Measurements from ENCODE around the gene MT1E.

- TF ChIP-seq ZNF692 (tag by site-specific recombination; IDR thresholded peaks at IDR 0.05) (no peak), CTCF (tag by site-specific recombination; IDR thresholded peaks at IDR 0.05) (no peak), ZBTB1 (tag by site-specific recombination; IDR thresholded peaks at IDR 0.05) (no peak), MZF1 (tag by site-specific recombination; IDR thresholded peaks at IDR 0.05; ENCODE audit: borderline replicate concordance) (no peak), ZFP3 (tag by site-specific recombination; IDR thresholded peaks at IDR 0.05; ENCODE audit: low read depth) (no peak), ZNF140 (tag by site-specific recombination; IDR thresholded peaks at IDR 0.05) (no peak)
Observed at GRCh38 chr16:56606476-56607108, 19.0 kb upstream of the MT1E start.

All from HEK293 (cell line).